H1 (cell line): ENCODE results near the gene MAP3K13. TPM values are rescaled to one million over a fixed set of nuclear protein-coding genes. Genes with fewer than 3 reads are reported as not detected.

ENCODE experiments used
- BCL11A ChIP-seq, 2 experiments: IDR thresholded peaks; one replicate each; pipeline ENCODE4 v1.6.1; 2011; ENCODE audit warnings: low read depth in 2 of 2, low read length in 2 of 2, mild to moderate bottlenecking in 2 of 2
- EZH2 ChIP-seq: fragments of 200-600 bp; sonication (generic); IDR thresholded peaks from 2 replicates; pipeline ENCODE4 v1.7.1; 2012; ENCODE audit warnings: low read depth, mild to moderate bottlenecking, moderate library complexity, low read length, inconsistent platforms; ENCODE audit not compliant: severe bottlenecking
- KDM5A ChIP-seq: fragments of 200-600 bp; IDR thresholded peaks from 2 replicates; pipeline ENCODE4 v1.7.1; 2012; ENCODE audit warnings: mild to moderate bottlenecking, low read length, inconsistent platforms, mixed read lengths
- RNF2 ChIP-seq: fragments of 200-900, 300-1000 bp; sonication (generic); IDR thresholded peaks from 2 replicates; pipeline ENCODE4 v1.7.1; 2016; ENCODE audit warnings: borderline replicate concordance, low read depth, mild to moderate bottlenecking, antibody characterized with exemption, low read length; ENCODE audit not compliant: poor library complexity, severe bottlenecking; ENCODE audit errors: missing control alignments
- polyA plus RNA-seq, 7 experiments: library from polyadenylated mRNA; depleted of rRNA in 3 of 7; stranded (reverse) in 5 of 7; unstranded in 2 of 7; fragments of >200 nt in 5 of 7; fragments of 200-250 nt in 2 of 7; gene quantifications; 1 replicate in 5 of 7; 2 replicates in 1 of 7; 4 replicates in 1 of 7; pipeline versions ENCODE4 v1.2.1 to v1.2.3, GENCODE V29; 2011 to 2013; ENCODE audit warnings: missing spikeins in 2 of 7, mixed read lengths in 2 of 7
- total RNA-seq: library from RNA; stranded (reverse); fragmentation: NEBNext Ultra II Directional; extraction: Animal tissue kit (Norgen Biotek cat#: 25700); gene quantifications from 2 replicates; pipeline ENCODE4 v1.2.1, GENCODE V29; 2021

Gene MAP3K13
- total and polyA plus RNA-seq, 2 of the 8 experiments (the other 6 are each of a cell fraction or from before 2014, with no cell fraction given): 6.8 to 17.9 TPM

DNA sequence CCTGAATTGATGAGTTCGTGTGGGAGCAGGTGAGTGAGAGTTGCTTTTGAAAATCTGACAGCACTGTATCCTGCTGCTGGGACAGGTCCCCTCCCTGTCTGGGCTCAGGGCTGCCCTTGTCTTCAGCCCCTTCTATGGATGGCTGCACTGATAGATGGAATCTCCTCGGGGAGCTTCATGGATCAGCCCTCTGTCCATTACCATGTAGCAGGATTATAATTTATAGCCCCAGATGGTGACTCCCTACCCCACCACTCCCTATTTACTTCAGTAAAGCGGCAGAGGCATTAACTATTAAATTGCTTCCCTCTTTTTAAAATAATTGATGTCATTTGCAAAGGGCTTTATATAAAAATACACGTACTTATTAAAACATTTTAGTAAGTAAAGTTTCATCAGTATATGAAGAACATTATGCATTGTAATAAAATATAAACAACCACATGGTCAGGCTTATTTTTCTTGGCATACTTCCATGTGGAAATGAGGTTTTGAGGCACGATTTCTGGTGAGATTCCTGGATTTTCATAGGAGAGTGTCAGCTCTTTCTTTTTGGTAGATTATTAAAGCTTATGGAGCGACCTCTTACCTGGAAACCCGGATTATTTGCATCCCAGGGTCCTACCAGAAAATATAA lies 38.5 kb downstream of the MAP3K13 start (continued):
- TF ChIP-seq RNF2 (no peak), BCL11A (IDR thresholded peaks at IDR 0.05; ENCODE audit: low read depth in 2 of 2, low read length in 2 of 2) (no peak), EZH2 (no peak), KDM5A (no peak)
